K562 (cell line): ENCODE measurements around the gene DAB2IP.

ENCODE experiments used
- ATF2 ChIP-seq: sonication (generic); formaldehyde crosslinking; IDR thresholded peaks from 2 replicates; pipeline ENCODE4 v1.8.1; 2022; ENCODE audit warnings: missing genetic modification reagents
- CTCF ChIP-seq, 3 experiments: IDR thresholded peaks in 2 of 3; conservative IDR thresholded peaks in 1 of 3; 2 replicates each; pipeline ENCODE4 v1.5.1; 2011 to 2012; ENCODE audit warnings: low read length in 3 of 3, mild to moderate bottlenecking in 3 of 3, control low read depth in 2 of 3, improper control_type of control experiment in 1 of 3, inconsistent platforms in 1 of 3, low read depth in 1 of 3, mixed read lengths in 1 of 3, moderate library complexity in 1 of 3; ENCODE audit not compliant: insufficient read depth in 2 of 3
- GATA2 ChIP-seq: sonication (generic); formaldehyde crosslinking; IDR thresholded peaks from 2 replicates; pipeline ENCODE4 v1.4.0; 2020; ENCODE audit warnings: mild to moderate bottlenecking, missing genetic modification reagents
- MAFK ChIP-seq: IDR thresholded peaks from 2 replicates; pipeline ENCODE4 v1.6.1; 2011; ENCODE audit warnings: low read length, improper control_type of control experiment
- MGA ChIP-seq: fragments of 450-650 bp; IDR thresholded peaks from 2 replicates; pipeline ENCODE4 v1.6.1; 2016; ENCODE audit warnings: mild to moderate bottlenecking, moderate library complexity
- YY1 ChIP-seq, 3 experiments: IDR thresholded peaks; 2 replicates each; pipeline ENCODE4 v1.6.1; 2011; ENCODE audit warnings: low read length in 2 of 3, mild to moderate bottlenecking in 2 of 3, moderate library complexity in 2 of 3, borderline replicate concordance in 1 of 3, control low read depth in 1 of 3, low read depth in 1 of 3; ENCODE audit not compliant: insufficient read depth in 3 of 3, insufficient replicate concordance in 2 of 3, control insufficient read depth in 1 of 3, insufficient read length in 1 of 3; ENCODE audit errors: extremely low read depth in 1 of 3

GRCh38 chr9:121764371-121764730 is 112.9 kb downstream of the DAB2IP start:
- TF ChIP-seq MAFK (no peak), ATF2 (CRISPR knock-in tag) (no peak), CTCF (IDR thresholded peaks at IDR 0.05 in 2 of 3, conservative IDR thresholded peaks at IDR 0.05 in 1 of 3; ENCODE audit: insufficient read depth in 2 of 3, low read depth in 1 of 3, low read length in 3 of 3) (no peak), GATA2 (CRISPR knock-in tag) (no peak), MGA (no peak), YY1 (IDR thresholded peaks at IDR 0.05; ENCODE audit: borderline replicate concordance in 1 of 3, control insufficient read depth in 1 of 3, extremely low read depth in 1 of 3, insufficient read depth in 3 of 3, insufficient read length in 1 of 3, insufficient replicate concordance in 2 of 3, low read depth in 1 of 3, low read length in 2 of 3) (no peak)
